ENCODE results near the gene LRRN2. TPM values are rescaled to one million over a fixed set of nuclear protein-coding genes. Genes with fewer than 3 reads are reported as not detected.
"Not testable (repeated sequence)": the region's sequence is repeated elsewhere in the genome, so short reads cannot be mapped to it uniquely, and the experiment has no call there.

Gene LRRN2
- total RNA-seq = 0.05 and 0.17 TPM in 2 replicates

GRCh38 chr1:204685236-204686006 is at the start of gene LRRN2:
Gene LRRN2 (minus strand): TSS chr1:204685738. CDS start chr1:204619992, 65,746 bp downstream.
- DNase-seq = no peak

GRCh38 chr1:204735042-204735441 is 49.5 kb upstream of the LRRN2 start:
- no peak for DNase-seq

- no peak for DNase-seq
Observed at GRCh38 chr1:204733869-204734596, 48.5 kb upstream of the LRRN2 start.

GRCh38 chr1:204733289-204733688 is 47.8 kb upstream of the LRRN2 start:
- no peak for DNase-seq

- no peak for DNase-seq
Observed at GRCh38 chr1:204731985-204732575, 46.5 kb upstream of the LRRN2 start.

GRCh38 chr1:204731509-204731908 is 46.0 kb upstream of the LRRN2 start:
- DNase-seq = no peak

DNA sequence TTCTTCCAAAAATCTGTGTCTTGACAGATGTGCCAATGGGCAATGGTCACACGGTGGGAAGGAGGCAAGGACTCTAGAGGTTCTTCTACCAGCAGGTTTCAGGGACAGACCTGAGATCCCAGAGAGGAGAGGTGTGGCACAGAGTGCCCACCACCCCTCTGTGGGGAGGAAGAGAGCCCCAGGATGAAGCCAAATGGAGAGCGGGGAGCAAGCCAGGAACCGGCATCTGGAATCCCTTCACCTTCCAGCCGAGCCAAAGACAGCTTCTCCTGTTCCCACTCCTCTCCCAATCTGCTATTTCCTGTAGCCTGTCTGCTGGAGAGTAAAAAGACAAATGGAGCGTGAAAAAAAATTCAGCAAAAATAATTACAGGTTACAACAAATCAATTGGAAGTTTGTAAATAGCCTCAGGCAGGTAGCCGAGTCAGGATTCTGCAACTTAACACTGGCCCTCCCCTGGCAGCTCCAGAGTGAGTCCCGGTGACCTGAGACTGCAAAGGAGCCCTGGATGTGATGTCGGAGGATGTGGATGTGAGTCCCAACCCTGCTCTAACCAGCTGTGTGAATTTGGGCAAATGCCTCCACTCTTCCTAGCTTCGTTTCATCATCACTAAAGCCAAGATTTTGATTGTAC is 45.4 kb upstream of the LRRN2 start:
- DNase-seq = no peak

- DNase-seq = no peak
Observed at GRCh38 chr1:204729516-204729915, 44.0 kb upstream of the LRRN2 start.

- DNase-seq = no peak
Observed at GRCh38 chr1:204728456-204728855, 42.9 kb upstream of the LRRN2 start.

DNA sequence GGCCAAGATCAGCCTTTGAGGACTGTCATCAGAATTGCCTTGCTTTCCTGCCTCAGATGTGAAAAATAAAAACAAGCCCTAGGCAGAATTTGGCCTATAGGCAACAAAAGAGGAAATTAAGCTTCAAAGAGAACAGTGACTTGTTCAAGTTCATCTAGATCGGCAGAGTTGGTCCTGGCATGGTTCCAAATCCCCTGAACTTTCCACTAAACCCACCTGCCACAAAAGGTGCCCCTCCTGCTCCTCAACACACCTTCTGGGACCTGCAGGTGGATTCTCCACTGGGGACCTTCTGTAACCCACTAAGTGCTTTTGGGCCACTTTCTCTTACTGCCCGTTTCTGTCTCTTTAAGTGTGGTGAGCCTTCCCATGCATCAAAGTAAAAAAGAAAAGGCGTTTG is 42.5 kb upstream of the LRRN2 start:
- no peak for DNase-seq

DNA sequence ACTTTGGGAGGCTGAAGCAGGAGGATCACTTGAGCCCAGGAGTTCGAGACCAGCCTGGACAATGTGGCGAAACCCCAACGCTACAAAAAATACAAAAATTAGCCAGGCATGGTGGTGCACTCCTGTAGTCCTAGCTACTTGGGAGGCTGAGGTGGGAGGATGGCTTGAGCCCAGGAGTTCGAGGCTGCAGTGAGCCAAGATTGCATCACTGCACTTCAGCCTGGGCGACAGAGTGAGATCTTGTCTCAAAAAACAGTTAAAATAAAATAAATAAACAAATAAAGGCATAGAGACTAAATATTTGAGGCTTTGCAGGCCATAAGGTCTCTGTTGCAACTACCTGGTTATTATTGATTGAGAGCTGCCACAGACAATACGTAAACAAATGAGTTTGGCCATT is 41.9 kb upstream of the LRRN2 start:
- DNase-seq = not testable (repeated sequence)

- DNase-seq = no peak
Observed at GRCh38 chr1:204726478-204726877, 40.9 kb upstream of the LRRN2 start.

GRCh38 chr1:204725821-204726448 is 40.4 kb upstream of the LRRN2 start:
- no peak for DNase-seq

DNA sequence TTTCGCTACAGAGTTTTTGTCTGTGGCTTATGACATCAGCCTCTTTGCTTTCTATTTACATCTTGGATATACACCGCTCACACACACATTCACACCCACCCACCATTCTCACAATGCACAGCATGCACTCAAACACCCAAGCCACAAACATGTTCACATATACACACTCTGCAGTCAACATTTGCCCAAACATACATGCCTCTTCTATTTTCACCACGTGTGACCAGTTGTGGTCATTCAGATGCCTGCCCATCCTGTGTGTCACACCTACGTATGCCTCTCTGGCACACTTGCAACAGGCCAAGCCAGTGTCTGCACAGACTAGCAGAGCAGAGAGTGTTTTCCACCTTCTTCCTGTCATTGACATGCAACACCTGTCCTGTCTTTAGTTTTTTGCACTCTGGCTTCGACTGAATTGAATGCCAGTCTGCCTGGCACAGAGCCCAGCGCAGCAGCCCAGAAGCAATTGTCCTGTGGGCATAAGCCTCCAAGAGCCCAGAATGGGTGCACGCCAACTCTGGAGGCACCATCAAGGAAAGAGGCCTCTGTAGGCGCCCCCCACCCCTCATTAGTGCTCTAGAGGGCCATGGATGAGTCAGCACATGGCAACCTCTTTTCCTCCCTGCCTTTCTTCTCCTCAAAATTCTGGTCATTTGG is 37.7 kb upstream of the LRRN2 start:
- no peak for DNase-seq

GRCh38 chr1:204721373-204722055 is 36.0 kb upstream of the LRRN2 start:
- DNase-seq = no peak

- DNase-seq = no peak
Observed at GRCh38 chr1:204716660-204717059, 31.1 kb upstream of the LRRN2 start.

DNA sequence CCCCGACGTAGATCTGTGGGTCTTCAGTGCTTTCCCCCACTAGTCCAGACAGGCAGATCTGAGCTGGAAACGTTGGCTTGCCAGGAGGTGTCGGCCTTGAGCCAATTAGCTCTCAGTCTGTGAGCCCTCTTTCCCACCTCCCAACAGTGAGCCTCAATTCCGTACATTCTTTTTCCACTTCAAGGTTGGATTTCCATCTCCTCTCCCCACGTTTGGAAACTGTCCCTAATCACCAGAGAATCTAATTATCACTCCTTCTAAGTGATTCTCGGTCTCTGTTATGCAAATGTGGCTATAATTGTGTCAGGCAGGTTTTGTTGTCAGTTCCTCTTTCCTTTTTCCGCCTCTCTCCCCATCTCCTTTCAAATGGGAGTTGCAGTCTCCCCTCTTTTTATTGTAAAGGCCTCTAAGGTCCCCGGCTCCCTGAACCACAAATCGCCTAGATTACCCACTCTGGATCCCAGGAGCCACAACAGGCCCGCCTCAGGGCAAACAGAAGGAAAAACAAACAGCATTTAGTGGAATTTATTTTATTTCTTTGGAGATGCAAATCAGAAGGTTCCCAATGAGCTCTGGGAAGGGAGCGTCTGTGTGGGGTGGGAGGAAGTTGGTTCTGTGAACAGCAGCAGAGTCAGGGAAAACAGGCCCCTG is 29.4 kb upstream of the LRRN2 start:
- no peak for DNase-seq

DNA sequence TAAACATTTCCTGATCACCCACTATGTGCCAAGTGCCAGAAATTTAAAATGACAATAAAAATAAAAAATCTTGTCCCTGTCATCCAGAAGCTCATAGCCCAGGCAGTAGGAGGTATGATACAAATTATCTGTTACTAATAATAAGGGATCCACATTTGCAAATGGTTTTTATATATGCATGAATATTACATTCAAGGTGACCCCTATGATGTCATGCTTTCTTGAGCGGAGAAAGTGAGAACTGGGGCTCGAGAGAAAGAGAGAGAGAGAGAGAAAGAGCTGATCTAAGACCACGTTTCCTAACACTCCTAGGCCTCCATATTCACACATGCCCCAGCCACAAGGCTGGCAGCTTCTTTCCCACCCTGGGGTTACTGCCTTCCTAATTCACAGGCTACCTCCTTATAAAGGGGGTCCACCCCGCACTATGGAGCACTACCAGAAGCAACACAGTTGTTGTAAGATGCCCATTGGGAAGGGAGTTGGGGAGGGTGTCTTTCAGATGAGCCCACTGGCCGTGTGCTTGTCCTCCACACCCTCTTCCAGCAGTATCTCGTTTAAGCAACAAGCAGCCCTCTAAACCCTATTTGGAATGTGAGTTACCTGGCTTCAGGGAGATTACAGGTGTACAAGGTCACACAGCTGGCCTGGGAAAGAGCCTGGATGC is 28.8 kb upstream of the LRRN2 start:
- DNase-seq = no peak

GRCh38 chr1:204713541-204713940 is 28.0 kb upstream of the LRRN2 start:
- no peak for DNase-seq

- no peak for DNase-seq
Observed at GRCh38 chr1:204712708-204713430, 27.3 kb upstream of the LRRN2 start.
